CD4-positive, alpha-beta T cell treated with Interleukin-17A for 1 hour (primary cell): ENCODE results near the gene LKAAEAR1.
"Not testable (repeated sequence)": the region's sequence is repeated elsewhere in the genome, so short reads cannot be mapped to it uniquely, and the experiment has no call there.

Experiments used
- DNase-seq: peaks from one replicate; pipeline ENCODE4 v3.0.0-alpha.2; 2020

Gene LKAAEAR1

GRCh38 chr20:64083804-64084684 is at the start of gene LKAAEAR1:
Gene LKAAEAR1, minus strand, starts transcription at chr20:64084398. Its CDS starts 179 bp downstream, at chr20:64084219.
- DNase-seq = no peak

GRCh38 chr20:64131406-64131805 is 47.2 kb upstream of the LKAAEAR1 start:
- no peak for DNase-seq

GRCh38 chr20:64130876-64131275 is 46.7 kb upstream of the LKAAEAR1 start:
- no peak for DNase-seq

- no peak for DNase-seq
Observed at GRCh38 chr20:64130271-64130670, 46.1 kb upstream of the LKAAEAR1 start.

- no peak for DNase-seq
Observed at GRCh38 chr20:64129146-64129782, 45.1 kb upstream of the LKAAEAR1 start.

- not testable (repeated sequence) for DNase-seq
Observed at GRCh38 chr20:64123517-64123916, 39.3 kb upstream of the LKAAEAR1 start.

- DNase-seq = not testable (repeated sequence)
Observed at GRCh38 chr20:64122927-64123326, 38.7 kb upstream of the LKAAEAR1 start.

GRCh38 chr20:64121586-64121985 is 37.4 kb upstream of the LKAAEAR1 start:
- DNase-seq = no peak

- no peak for DNase-seq
Observed at GRCh38 chr20:64119681-64120341, 35.6 kb upstream of the LKAAEAR1 start.

GRCh38 chr20:64119301-64119680 is 35.1 kb upstream of the LKAAEAR1 start:
- DNase-seq = no peak

- not testable (repeated sequence) for DNase-seq
Observed at GRCh38 chr20:64117432-64117777, 33.2 kb upstream of the LKAAEAR1 start.

GRCh38 chr20:64116541-64117431 is 32.6 kb upstream of the LKAAEAR1 start:
- no peak for DNase-seq

GRCh38 chr20:64116016-64116415 is 31.8 kb upstream of the LKAAEAR1 start:
- DNase-seq = no peak

GRCh38 chr20:64115171-64115911 is 31.1 kb upstream of the LKAAEAR1 start:
- DNase-seq = no peak

GRCh38 chr20:64114356-64114971 is 30.3 kb upstream of the LKAAEAR1 start:
- DNase-seq = no peak

- DNase-seq = no peak
Observed at GRCh38 chr20:64113796-64114355, 29.7 kb upstream of the LKAAEAR1 start.

GRCh38 chr20:64113444-64113775 is 29.2 kb upstream of the LKAAEAR1 start:
- DNase-seq = no peak

- DNase-seq = no peak
Observed at GRCh38 chr20:64112691-64113443, 28.7 kb upstream of the LKAAEAR1 start.

- no peak for DNase-seq
Observed at GRCh38 chr20:64111841-64112641, 27.8 kb upstream of the LKAAEAR1 start.
